ENCODE results near the gene ZNF445. TPM values are rescaled to one million over a fixed set of nuclear protein-coding genes. Genes with fewer than 3 reads are reported as not detected.
"Not testable (repeated sequence)": the region's sequence is repeated elsewhere in the genome, so short reads cannot be mapped to it uniquely, and the experiment has no call there.

The ZNF445 gene
- total RNA-seq, 2 donors from 2014 or later: 18.4 to 21.6 TPM

GRCh38 chr3:44398853-44399252 lies 78.6 kb downstream of the ZNF445 start:
- ATAC-seq (replicated peaks in 1 of 2): no peak
- DNase-seq: no peak
- H3K27me3 Mint-ChIP-seq (ENCODE audit: low read depth): no peaks in the 10 kb centered on the region
- no peak overlapping the region for H3K4me3 Mint-ChIP-seq
- no peaks in the 10 kb centered on the region for H3K9me3 Mint-ChIP-seq
- peaks cover 0 to 1% of the 10 kb centered on the region in 2 donors for H3K36me3 Mint-ChIP-seq (ENCODE audit: insufficient read depth in 2 of 2)
- H3K4me1 Mint-ChIP-seq (ENCODE audit: low read depth): no peaks in the 10 kb centered on the region
- H3K27ac Mint-ChIP-seq: no peak overlapping the region

- DNase-seq; H3K4me3 Mint-ChIP-seq; H3K27me3 Mint-ChIP-seq (ENCODE audit: low read depth); H3K27ac Mint-ChIP-seq; H3K9me3 Mint-ChIP-seq; H3K4me1 Mint-ChIP-seq (ENCODE audit: low read depth); H3K36me3 Mint-ChIP-seq (ENCODE audit: insufficient read depth in 2 of 2); ATAC-seq (replicated peaks in 1 of 2): not testable (repeated sequence)
These were observed 79.2 kb downstream of the ZNF445 start for GRCh38 chr3:44398271-44398670.

GRCh38 chr3:44396200-44397171 lies 81.0 kb downstream of the ZNF445 start:
- peaks cover 0 to 2% of the 10 kb centered on the region in 2 donors for H3K9me3 Mint-ChIP-seq
- H3K4me1 Mint-ChIP-seq (ENCODE audit: low read depth): no peaks in the 10 kb centered on the region
- H3K4me3 Mint-ChIP-seq: no peak overlapping the region
- ATAC-seq (replicated peaks in 1 of 2) (no peak), DNase-seq (no peak)
- no peak overlapping the region for H3K27ac Mint-ChIP-seq
- H3K27me3 Mint-ChIP-seq (ENCODE audit: low read depth): no peaks in the 10 kb centered on the region
- H3K36me3 Mint-ChIP-seq (ENCODE audit: insufficient read depth in 2 of 2): peaks cover 0 to 2% of the 10 kb centered on the region in 2 donors

- DNase-seq: no peak
- Mint-ChIP-seq H3K36me3 (ENCODE audit: insufficient read depth in 2 of 2) (peaks cover 0 to 2% of the 10 kb centered on the region in 2 donors), H3K4me1 (ENCODE audit: low read depth) (no peaks in the 10 kb centered on the region), H3K9me3 (peaks cover 0 to 2% of the 10 kb centered on the region in 2 donors), H3K4me3 (no peak overlapping the region), H3K27ac (no peak overlapping the region), H3K27me3 (ENCODE audit: low read depth) (no peaks in the 10 kb centered on the region)
- ATAC-seq (replicated peaks in 1 of 2): no peak
These were observed 81.8 kb downstream of the ZNF445 start for GRCh38 chr3:44395714-44396113.

GRCh38 chr3:44392489-44392888 lies 85.0 kb downstream of the ZNF445 start:
- no peaks in the 10 kb centered on the region for H3K4me1 Mint-ChIP-seq (ENCODE audit: low read depth)
- ATAC-seq (replicated peaks in 1 of 2) (no peak), DNase-seq (no peak)
- no peaks in the 10 kb centered on the region for H3K27me3 Mint-ChIP-seq (ENCODE audit: low read depth)
- H3K4me3 Mint-ChIP-seq: no peak overlapping the region
- H3K9me3 Mint-ChIP-seq: peaks cover under 1 to 2% of the 10 kb centered on the region in 2 donors
- H3K36me3 Mint-ChIP-seq (ENCODE audit: insufficient read depth in 2 of 2): peaks cover 0 to 2% of the 10 kb centered on the region in 2 donors
- H3K27ac Mint-ChIP-seq: no peak overlapping the region

- H3K27ac Mint-ChIP-seq: no peak overlapping the region
- no peak for ATAC-seq (replicated peaks in 1 of 2)
- no peaks in the 10 kb centered on the region for H3K27me3 Mint-ChIP-seq (ENCODE audit: low read depth)
- DNase-seq: no peak
- H3K4me1 Mint-ChIP-seq (ENCODE audit: low read depth): no peaks in the 10 kb centered on the region
- H3K9me3 Mint-ChIP-seq: peaks cover 3 to 7% of the 10 kb centered on the region in 2 donors
- no peak overlapping the region for H3K4me3 Mint-ChIP-seq
- peaks cover 0 to 1% of the 10 kb centered on the region in 2 donors for H3K36me3 Mint-ChIP-seq (ENCODE audit: insufficient read depth in 2 of 2)
These were observed 90.1 kb downstream of the ZNF445 start for GRCh38 chr3:44387404-44387803.

Other genes with a start within 250 kb of the ZNF445 start
- not detected for gene TOPAZ1, start 235.8 kb downstream of the ZNF445 start, total RNA-seq
- gene TCAIM, start 138.9 kb downstream of the ZNF445 start, total RNA-seq: 10 to 100 TPM; 23.4 to 25.3 TPM
- 1 to 10 TPM; 2.8 to 4.9 TPM for gene ZKSCAN7, start 77.5 kb upstream of the ZNF445 start, total RNA-seq
- gene ZNF660, start 107.3 kb upstream of the ZNF445 start, total RNA-seq: 1 to 10 TPM in 1 of 2 donors, under 1 TPM in 1; 0.50 to 1.5 TPM
- gene ZNF197, start 147.4 kb upstream of the ZNF445 start, total RNA-seq: 10 to 100 TPM; 14.8 to 15.7 TPM
- gene ZNF35, start 171.1 kb upstream of the ZNF445 start, total RNA-seq: 1 to 10 TPM; 4.9 to 8.3 TPM
- 1 to 10 TPM in 1 of 2 donors, under 1 TPM in 1; 1.00 to 2.3 TPM for gene ZNF502, start 235.0 kb upstream of the ZNF445 start, total RNA-seq

All from activated T-cell treated with anti-CD3 and anti-CD28 coated beads, Interleukin-2, amount 50 U/mL, for 72 hours (primary cell).